Measurements from ENCODE around the gene PSAPL1. TPM values are rescaled to one million over a fixed set of nuclear protein-coding genes. Genes with fewer than 3 reads are reported as not detected.
"Not testable (repeated sequence)": the region's sequence is repeated elsewhere in the genome, so short reads cannot be mapped to it uniquely, and the experiment has no call there.

PSAPL1 gene
- total RNA-seq, 1 donor from 2014 or later = not detected

DNA sequence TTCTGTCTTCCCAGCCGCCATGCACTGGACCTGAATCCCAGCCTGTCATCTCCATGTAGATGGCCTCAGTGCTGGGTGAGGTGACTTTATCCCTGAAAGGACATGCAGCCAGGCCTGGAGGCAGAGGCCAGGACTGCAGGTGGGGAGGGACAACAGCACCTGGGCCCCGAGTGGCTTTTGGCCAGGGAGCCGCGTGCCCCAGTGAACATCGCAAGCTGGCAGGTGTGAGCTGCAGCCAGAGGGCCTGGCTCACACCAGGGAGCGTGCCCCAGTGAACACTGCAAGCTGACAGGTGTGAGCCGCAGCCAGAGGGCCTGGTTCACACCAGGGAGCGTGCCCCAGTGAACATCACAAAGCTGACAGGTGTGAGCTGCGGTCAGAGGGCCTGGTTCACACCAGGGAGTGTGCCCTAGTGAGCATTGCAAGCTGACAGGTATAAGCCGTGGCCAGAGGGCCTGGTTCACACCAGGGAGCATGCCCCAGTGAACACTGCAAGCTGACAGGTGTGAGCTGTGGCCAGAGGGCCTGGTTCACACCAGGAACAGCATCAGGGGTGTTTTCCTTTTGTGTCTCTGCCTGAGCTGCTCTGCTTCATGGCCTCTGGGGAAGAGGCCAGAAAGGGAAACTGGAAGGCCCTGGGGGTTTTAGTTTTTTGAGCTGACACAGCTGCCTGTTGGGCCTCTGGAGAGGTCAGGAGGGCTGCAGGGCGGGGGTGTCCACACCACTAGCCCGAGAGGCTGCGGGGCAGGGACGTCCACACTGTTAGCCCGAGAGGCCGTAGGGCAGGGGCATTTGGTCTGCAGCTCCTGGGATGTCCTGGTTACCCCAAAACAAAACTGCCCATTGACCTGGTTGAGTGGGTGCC is 22.7 kb upstream of the PSAPL1 start:
- peaks cover 4% of the 10 kb centered on the region for H3K27me3 Mint-ChIP-seq (ENCODE audit: unreplicated experiment)
- H3K4me1 Mint-ChIP-seq (ENCODE audit: unreplicated experiment) = no peaks in the 10 kb centered on the region
- no peaks in the 10 kb centered on the region for H3K36me3 Mint-ChIP-seq (ENCODE audit: low read depth, unreplicated experiment)
- no peak overlapping the region for H3K27ac Mint-ChIP-seq (ENCODE audit: unreplicated experiment)
- H3K9me3 Mint-ChIP-seq (ENCODE audit: unreplicated experiment) = no peaks in the 10 kb centered on the region
- DNase-seq (ENCODE audit: low spot score) = no peak
- TF ChIP-seq, protein P1, sequence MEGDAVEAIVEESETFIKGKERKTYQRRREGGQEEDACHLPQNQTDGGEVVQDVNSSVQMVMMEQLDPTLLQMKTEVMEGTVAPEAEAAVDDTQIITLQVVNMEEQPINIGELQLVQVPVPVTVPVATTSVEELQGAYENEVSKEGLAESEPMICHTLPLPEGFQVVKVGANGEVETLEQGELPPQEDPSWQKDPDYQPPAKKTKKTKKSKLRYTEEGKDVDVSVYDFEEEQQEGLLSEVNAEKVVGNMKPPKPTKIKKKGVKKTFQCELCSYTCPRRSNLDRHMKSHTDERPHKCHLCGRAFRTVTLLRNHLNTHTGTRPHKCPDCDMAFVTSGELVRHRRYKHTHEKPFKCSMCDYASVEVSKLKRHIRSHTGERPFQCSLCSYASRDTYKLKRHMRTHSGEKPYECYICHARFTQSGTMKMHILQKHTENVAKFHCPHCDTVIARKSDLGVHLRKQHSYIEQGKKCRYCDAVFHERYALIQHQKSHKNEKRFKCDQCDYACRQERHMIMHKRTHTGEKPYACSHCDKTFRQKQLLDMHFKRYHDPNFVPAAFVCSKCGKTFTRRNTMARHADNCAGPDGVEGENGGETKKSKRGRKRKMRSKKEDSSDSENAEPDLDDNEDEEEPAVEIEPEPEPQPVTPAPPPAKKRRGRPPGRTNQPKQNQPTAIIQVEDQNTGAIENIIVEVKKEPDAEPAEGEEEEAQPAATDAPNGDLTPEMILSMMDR (IDR thresholded peaks at IDR 0.05; ENCODE audit: unreplicated experiment) = no peak
- no peak overlapping the region for H3K4me3 Mint-ChIP-seq (ENCODE audit: unreplicated experiment)

GRCh38 chr4:7452802-7453201 is 18.1 kb upstream of the PSAPL1 start:
- not testable (repeated sequence) for H3K9me3 Mint-ChIP-seq (ENCODE audit: unreplicated experiment); H3K4me1 Mint-ChIP-seq (ENCODE audit: unreplicated experiment); H3K27ac Mint-ChIP-seq (ENCODE audit: unreplicated experiment); H3K36me3 Mint-ChIP-seq (ENCODE audit: low read depth, unreplicated experiment); H3K4me3 Mint-ChIP-seq (ENCODE audit: unreplicated experiment); DNase-seq (ENCODE audit: low spot score); H3K27me3 Mint-ChIP-seq (ENCODE audit: unreplicated experiment)

- peaks cover 5% of the 10 kb centered on the region for H3K36me3 Mint-ChIP-seq (ENCODE audit: low read depth, unreplicated experiment)
- peaks cover 5% of the 10 kb centered on the region for H3K9me3 Mint-ChIP-seq (ENCODE audit: unreplicated experiment)
- H3K27me3 Mint-ChIP-seq (ENCODE audit: unreplicated experiment) = peaks cover 3% of the 10 kb centered on the region
- H3K4me1 Mint-ChIP-seq (ENCODE audit: unreplicated experiment) = no peaks in the 10 kb centered on the region
- H3K4me3 Mint-ChIP-seq (ENCODE audit: unreplicated experiment) = no peak overlapping the region
- DNase-seq (ENCODE audit: low spot score) = no peak
- TF ChIP-seq, protein P1 (IDR thresholded peaks at IDR 0.05; ENCODE audit: unreplicated experiment) = no peak
- H3K27ac Mint-ChIP-seq (ENCODE audit: unreplicated experiment) = no peak overlapping the region
Observed at GRCh38 chr4:7451800-7452199, 17.1 kb upstream of the PSAPL1 start.

DNA sequence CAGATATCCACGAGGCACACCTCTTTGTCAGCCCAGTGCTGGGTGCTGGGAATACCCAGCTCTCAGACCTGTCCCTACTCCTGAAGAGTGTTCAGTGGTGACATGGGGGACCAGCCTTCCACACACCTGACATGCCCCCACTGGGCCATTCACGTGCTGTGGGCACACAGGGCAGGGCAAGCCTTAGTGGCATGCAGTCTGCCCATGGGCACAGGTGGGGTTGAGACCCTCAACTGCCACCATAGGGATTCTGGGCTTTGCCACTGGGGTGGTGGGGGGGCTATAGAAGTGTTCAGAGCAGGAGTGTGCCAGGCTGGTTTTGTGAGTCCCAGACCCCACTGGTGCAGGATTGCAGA is 16.7 kb upstream of the PSAPL1 start:
- Mint-ChIP-seq H3K27me3 (ENCODE audit: unreplicated experiment) (peaks cover 3% of the 10 kb centered on the region), H3K9me3 (ENCODE audit: unreplicated experiment) (peaks cover 5% of the 10 kb centered on the region), H3K4me3 (ENCODE audit: unreplicated experiment) (no peak overlapping the region), H3K4me1 (ENCODE audit: unreplicated experiment) (no peaks in the 10 kb centered on the region), H3K27ac (ENCODE audit: unreplicated experiment) (no peak overlapping the region), H3K36me3 (ENCODE audit: low read depth, unreplicated experiment) (peaks cover 5% of the 10 kb centered on the region)
- DNase-seq (ENCODE audit: low spot score) = no peak
- TF ChIP-seq, protein P1 (IDR thresholded peaks at IDR 0.05; ENCODE audit: unreplicated experiment) = no peak

GRCh38 chr4:7450775-7451433 is 16.2 kb upstream of the PSAPL1 start:
- peaks cover 5% of the 10 kb centered on the region for H3K9me3 Mint-ChIP-seq (ENCODE audit: unreplicated experiment)
- peaks cover 5% of the 10 kb centered on the region for H3K36me3 Mint-ChIP-seq (ENCODE audit: low read depth, unreplicated experiment)
- H3K4me3 Mint-ChIP-seq (ENCODE audit: unreplicated experiment) = no peak overlapping the region
- no peak overlapping the region for H3K27ac Mint-ChIP-seq (ENCODE audit: unreplicated experiment)
- TF ChIP-seq, protein P1 (IDR thresholded peaks at IDR 0.05; ENCODE audit: unreplicated experiment) = no peak
- H3K4me1 Mint-ChIP-seq (ENCODE audit: unreplicated experiment) = no peaks in the 10 kb centered on the region
- no peak for DNase-seq (ENCODE audit: low spot score)
- H3K27me3 Mint-ChIP-seq (ENCODE audit: unreplicated experiment) = peaks cover 3% of the 10 kb centered on the region

Data from endothelial cell (in vitro differentiated cells).